Neuronal stem cell (in vitro differentiated cells): ENCODE data around the gene IMPG2.

Experiments used
- DNase-seq: peaks from one replicate; pipeline ENCODE4 v3.0.0-alpha.2; 2013; ENCODE audit warnings: low spot score
- H2AFZ ChIP-seq: one replicate; pipeline ENCODE4 v1.6.1; 2013; ENCODE audit warnings: mild to moderate bottlenecking, low read length, inconsistent platforms
- H2AK5ac ChIP-seq: 2 replicates; pipeline ENCODE4 v1.6.1; 2013; ENCODE audit warnings: low read depth, mild to moderate bottlenecking, inconsistent platforms, low read length, moderate library complexity, mixed read lengths
- H2BK120ac ChIP-seq: 2 replicates; pipeline ENCODE4 v1.6.1; 2013; ENCODE audit warnings: low read depth, mild to moderate bottlenecking, inconsistent platforms, low read length, moderate library complexity, mixed read lengths
- H2BK12ac ChIP-seq: one replicate; pipeline ENCODE4 v1.6.1; 2013; ENCODE audit warnings: low read length, inconsistent platforms
- H2BK15ac ChIP-seq: 2 replicates; pipeline ENCODE4 v1.6.1; 2013; ENCODE audit warnings: mild to moderate bottlenecking, low read length, inconsistent platforms, mixed read lengths
- H2BK5ac ChIP-seq: one replicate; pipeline ENCODE4 v1.6.1; 2013; ENCODE audit warnings: inconsistent platforms, mild to moderate bottlenecking, low read length, moderate library complexity
- H3K14ac ChIP-seq: one replicate; pipeline ENCODE4 v1.6.1; 2013; ENCODE audit warnings: low read length, inconsistent platforms
- H3K18ac ChIP-seq: 2 replicates; pipeline ENCODE4 v1.6.1; 2013; ENCODE audit warnings: low read length, inconsistent platforms
- H3K23ac ChIP-seq: 2 replicates; pipeline ENCODE4 v1.6.1; 2013; ENCODE audit warnings: low read depth, mild to moderate bottlenecking, mixed read lengths, low read length, inconsistent platforms; ENCODE audit not compliant: poor library complexity
- H3K27ac ChIP-seq: replicated peaks from 3 replicates; pipeline ENCODE4 v1.5.1; 2013; ENCODE audit warnings: low read length, inconsistent platforms
- H3K27me3 ChIP-seq, 3 experiments: 2 replicates each; pipeline ENCODE4 v1.6.1; 2013; ENCODE audit warnings: low read length in 3 of 3, mild to moderate bottlenecking in 2 of 3, inconsistent platforms in 1 of 3, low read depth in 1 of 3, mixed read lengths in 1 of 3, moderate library complexity in 1 of 3; ENCODE audit not compliant: control insufficient read depth in 3 of 3, insufficient read depth in 3 of 3
- H3K36me3 ChIP-seq, 2 donors: replicated peaks in 1 of 2; 2 replicates each; pipeline ENCODE4 v1.6.1; 2013; ENCODE audit warnings: low read length in 2 of 2; ENCODE audit not compliant: control insufficient read depth in 2 of 2, insufficient read depth in 2 of 2
- H3K4ac ChIP-seq: 2 replicates; pipeline ENCODE4 v1.6.1; 2013; ENCODE audit warnings: inconsistent platforms, mild to moderate bottlenecking, low read length, moderate library complexity
- H3K4me1 ChIP-seq, 2 donors: 1 replicate in 1 of 2; 2 replicates in 1 of 2; pipeline ENCODE4 v1.6.1; 2013; ENCODE audit warnings: low read length in 2 of 2, low read depth in 1 of 2; ENCODE audit not compliant: control insufficient read depth in 2 of 2, insufficient read depth in 1 of 2
- H3K4me2 ChIP-seq: one replicate; pipeline ENCODE4 v1.6.1; 2013; ENCODE audit warnings: mild to moderate bottlenecking, low read length, inconsistent platforms; ENCODE audit not compliant: insufficient read depth, poor library complexity, severe bottlenecking
- H3K4me3 ChIP-seq, 2 donors: 2 replicates each; pipeline ENCODE4 v1.5.1; 2013; ENCODE audit warnings: low read length in 2 of 2, mild to moderate bottlenecking in 2 of 2, inconsistent platforms in 1 of 2, moderate library complexity in 1 of 2
- H3K79me1 ChIP-seq: one replicate; pipeline ENCODE4 v1.6.1; 2013; ENCODE audit warnings: low read depth, mild to moderate bottlenecking, inconsistent platforms, low read length, moderate library complexity
- H3K9ac ChIP-seq: one replicate; pipeline ENCODE4 v1.6.1; 2013; ENCODE audit warnings: mild to moderate bottlenecking, low read depth, low read length, inconsistent platforms; ENCODE audit not compliant: poor library complexity
- H3K9me3 ChIP-seq, 2 donors: replicated peaks in 1 of 2; 2 replicates each; pipeline versions ENCODE3 to v1.6.1; 2013; ENCODE audit warnings: low read length in 2 of 2, mild to moderate bottlenecking in 2 of 2, inconsistent platforms in 1 of 2, low read depth in 1 of 2, mixed read lengths in 1 of 2, moderate library complexity in 1 of 2; ENCODE audit not compliant: control insufficient read depth in 2 of 2, insufficient read depth in 1 of 2
- H4K8ac ChIP-seq: one replicate; pipeline ENCODE4 v1.6.1; 2013; ENCODE audit warnings: low read depth, mild to moderate bottlenecking, inconsistent platforms, low read length, moderate library complexity
- H4K91ac ChIP-seq: one replicate; pipeline ENCODE4 v1.6.1; 2013; ENCODE audit warnings: low read length, low read depth, mild to moderate bottlenecking, inconsistent platforms; ENCODE audit not compliant: poor library complexity
- WGBS, 2 donors: extraction: QIAGEN DNeasy Blood & Tissue Kit; methylation state at CpG; one replicate each; pipeline ENCODE4 v1.1.7; 2013; ENCODE audit warnings: missing lambda C conversion rate in 2 of 2, mixed read lengths in 1 of 2; ENCODE audit not compliant: insufficient read length in 2 of 2, insufficient replicate concordance in 1 of 2; ENCODE audit errors: extremely low coverage in 2 of 2; 5-methylcytosine and 5-hydroxymethylcytosine counted together

Gene IMPG2

GRCh38 chr3:101216710-101217465, 103.5 kb downstream of the IMPG2 start:
- Histone ChIP-seq H3K4ac (no peak overlapping the region), H3K4me1 (no peaks in the 10 kb centered on the region), H4K91ac (no peak overlapping the region), H3K4me3 (no peak overlapping the region), H3K14ac (no peak overlapping the region), H4K8ac (no peak overlapping the region), H3K27ac (no peak overlapping the region), H2BK120ac (no peak overlapping the region), H2BK12ac (no peak overlapping the region), H2BK5ac (no peak overlapping the region), H3K36me3 (no peaks in the 10 kb centered on the region), H2AK5ac (no peak overlapping the region), H3K9ac (no peak overlapping the region), H2AFZ (no peak overlapping the region), H3K27me3 (no peaks in the 10 kb centered on the region), H3K23ac (no peak overlapping the region), H3K4me2 (no peak overlapping the region), H2BK15ac (no peak overlapping the region), H3K9me3 (peaks cover 5% of the 10 kb centered on the region in 2 donors), H3K18ac (no peak overlapping the region), H3K79me1 (no peaks in the 10 kb centered on the region)
- WGBS, 2 donors = no CpG with 5 or more reads among the region's 3 CpGs
- DNase-seq = no peak

DNA sequence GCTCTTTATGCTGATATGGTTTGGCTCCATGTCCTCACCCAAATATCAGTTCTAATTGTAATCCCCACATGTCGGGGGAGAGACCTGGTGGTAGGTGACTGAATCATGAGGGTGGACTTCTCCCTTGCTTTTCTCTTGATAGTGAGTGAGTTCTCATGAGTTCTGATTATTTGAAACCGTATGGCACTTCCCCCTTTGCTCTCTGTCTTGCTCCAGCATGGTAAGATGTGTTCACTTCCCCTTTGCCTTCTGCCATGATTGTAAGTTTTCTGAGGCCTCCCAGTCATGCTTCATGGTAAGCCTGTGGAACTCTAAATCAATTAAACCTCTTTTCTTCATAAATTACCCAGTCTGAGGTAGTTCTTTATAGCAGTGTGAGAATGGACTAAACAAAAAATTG, 107.6 kb downstream of the IMPG2 start:
- H4K91ac ChIP-seq = no peak overlapping the region
- no CpG with 5 or more reads among the region's 2 CpGs for WGBS, 2 donors

GRCh38 chr3:101204246-101204645, 116.1 kb downstream of the IMPG2 start:
- no CpG with 5 or more reads among the region's 2 CpGs for WGBS, 2 donors

More for the DNA sequence above, 107.6 kb downstream of the IMPG2 start:
- H2AK5ac ChIP-seq = no peak overlapping the region
- peaks cover 5% of the 10 kb centered on the region in 2 donors for H3K9me3 ChIP-seq
- H3K4ac ChIP-seq = no peak overlapping the region
- no peak overlapping the region for H2BK15ac ChIP-seq
- no peak overlapping the region for H3K4me2 ChIP-seq
- no peak overlapping the region for H3K4me3 ChIP-seq
- H3K27me3 ChIP-seq = no peaks in the 10 kb centered on the region
- no peaks in the 10 kb centered on the region for H3K36me3 ChIP-seq
- no peak overlapping the region for H3K18ac ChIP-seq
- no peak overlapping the region for H2AFZ ChIP-seq
- H2BK12ac ChIP-seq = no peak overlapping the region
- no peak overlapping the region for H3K9ac ChIP-seq
- H2BK5ac ChIP-seq = no peak overlapping the region
- no peaks in the 10 kb centered on the region for H3K4me1 ChIP-seq
- H3K79me1 ChIP-seq = no peaks in the 10 kb centered on the region
- no peak overlapping the region for H4K8ac ChIP-seq
- H3K23ac ChIP-seq = no peak overlapping the region
- no peak overlapping the region for H2BK120ac ChIP-seq
- H3K27ac ChIP-seq = no peak overlapping the region
- DNase-seq = no peak
- H3K14ac ChIP-seq = no peak overlapping the region

DNA sequence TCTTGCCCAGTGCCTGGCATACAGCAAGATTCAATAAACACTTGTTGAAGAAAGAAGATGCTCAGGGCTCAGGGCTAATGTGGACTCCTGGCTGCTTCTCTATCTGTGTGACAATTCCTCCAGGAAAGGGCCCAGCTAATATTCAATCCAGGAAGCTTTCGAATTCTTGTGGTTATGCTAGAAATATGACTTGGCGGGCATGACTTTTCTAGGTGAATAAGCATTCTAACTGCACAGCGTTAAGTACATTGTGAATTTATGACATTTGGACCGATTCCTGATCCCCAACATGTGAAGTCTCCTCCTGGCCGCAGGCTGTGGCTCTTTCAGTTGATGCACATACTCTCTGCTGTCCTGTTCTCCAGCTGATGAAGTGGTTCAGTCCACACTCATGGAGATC, 117.0 kb downstream of the IMPG2 start:
- Histone ChIP-seq H3K23ac (no peak overlapping the region), H3K79me1 (no peaks in the 10 kb centered on the region), H3K4ac (no peak overlapping the region), H2BK15ac (no peak overlapping the region), H3K4me1 (peaks cover 0 to 4% of the 10 kb centered on the region in 2 donors), H2AFZ (no peak overlapping the region), H3K9me3 (no peaks in the 10 kb centered on the region), H4K8ac (no peak overlapping the region), H2BK12ac (no peak overlapping the region), H4K91ac (no peak overlapping the region), H3K18ac (no peak overlapping the region), H3K9ac (no peak overlapping the region), H3K27ac (no peak overlapping the region), H3K4me3 (no peak overlapping the region), H3K14ac (no peak overlapping the region), H2BK120ac (no peak overlapping the region), H3K36me3 (no peaks in the 10 kb centered on the region), H2AK5ac (no peak overlapping the region), H2BK5ac (no peak overlapping the region), H3K4me2 (no peak overlapping the region), H3K27me3 (no peaks in the 10 kb centered on the region)
- no peak for DNase-seq
- no CpG with 5 or more reads among the region's 5 CpGs for WGBS, 2 donors

More at GRCh38 chr3:101204246-101204645, 116.1 kb downstream of the IMPG2 start:
- no peak overlapping the region for H4K8ac ChIP-seq
- no peak overlapping the region for H3K23ac ChIP-seq
- no peaks in the 10 kb centered on the region for H3K36me3 ChIP-seq
- no peak overlapping the region for H3K27ac ChIP-seq
- no peak overlapping the region for H2BK15ac ChIP-seq
- no peak overlapping the region for H3K9ac ChIP-seq
- H2AK5ac ChIP-seq = no peak overlapping the region
- no peak overlapping the region for H2BK5ac ChIP-seq
- H3K27me3 ChIP-seq = no peaks in the 10 kb centered on the region
- no peak overlapping the region for H3K18ac ChIP-seq
- no peaks in the 10 kb centered on the region for H3K9me3 ChIP-seq
- H4K91ac ChIP-seq = no peak overlapping the region
- H3K14ac ChIP-seq = no peak overlapping the region
- H3K79me1 ChIP-seq = no peaks in the 10 kb centered on the region
- H3K4ac ChIP-seq = no peak overlapping the region
- H2BK120ac ChIP-seq = no peak overlapping the region
- H2BK12ac ChIP-seq = no peak overlapping the region
- no peak overlapping the region for H3K4me3 ChIP-seq
- DNase-seq = no peak
- H3K4me2 ChIP-seq = no peak overlapping the region
- peaks cover 0 to 4% of the 10 kb centered on the region in 2 donors for H3K4me1 ChIP-seq
- peak overlapping the region; percentile 54 for H2AFZ ChIP-seq
